HepG2 (cell line): Measurements from ENCODE around the gene WDR47. TPM values are rescaled to one million over a fixed set of nuclear protein-coding genes. Genes with fewer than 3 reads are reported as not detected.

ENCODE experiments used
- ESRRA ChIP-seq: sonication (generic); formaldehyde crosslinking; IDR thresholded peaks from 2 replicates; pipeline ENCODE4 v1.5.1; 2020; ENCODE audit warnings: mild to moderate bottlenecking, low read depth, missing genetic modification reagents
- FOXA1 ChIP-seq, 2 experiments: fragments of 450-650 bp in 1 of 2; sonication (generic) in 1 of 2; formaldehyde crosslinking in 1 of 2; IDR thresholded peaks; 2 replicates each; pipeline versions ENCODE4 v1.4.0 to v1.6.1; 2016 to 2020; ENCODE audit warnings: missing genetic modification reagents in 1 of 2
- HMG20B ChIP-seq: conservative IDR thresholded peaks from 2 replicates; pipeline ENCODE4 v1.6.1; 2016; ENCODE audit warnings: missing genetic modification reagents, missing compliant biosample characterization
- MATR3 ChIP-seq: sonication (generic); formaldehyde crosslinking; IDR thresholded peaks from 2 replicates; pipeline ENCODE4 v1.4.0; 2020; ENCODE audit warnings: missing genetic modification reagents
- MTF2 ChIP-seq: sonication (generic); formaldehyde crosslinking; IDR thresholded peaks from 2 replicates; pipeline ENCODE4 v1.5.0; 2020; ENCODE audit warnings: missing genetic modification reagents, borderline replicate concordance
- NFYC ChIP-seq: IDR thresholded peaks from 2 replicates; pipeline ENCODE4 v1.6.1; 2016; ENCODE audit warnings: missing genetic modification reagents, missing compliant biosample characterization
- PCBP1 ChIP-seq: fragments of 200-400 bp; formaldehyde crosslinking; IDR thresholded peaks from 2 replicates; pipeline ENCODE4 v1.6.1; 2017; ENCODE audit warnings: mild to moderate bottlenecking, low read depth, low read length, borderline replicate concordance
- PTBP1 ChIP-seq: fragments of 200-400 bp; formaldehyde crosslinking; IDR thresholded peaks from 2 replicates; pipeline ENCODE4 v1.6.1; 2018; ENCODE audit warnings: low read length, low read depth; ENCODE audit not compliant: poor library complexity, severe bottlenecking
- SATB2 ChIP-seq: sonication (generic); formaldehyde crosslinking; IDR thresholded peaks from 2 replicates; pipeline ENCODE4 v1.5.0; 2020; ENCODE audit warnings: missing genetic modification reagents
- SNRNP70 ChIP-seq: fragments of 200-400 bp; formaldehyde crosslinking; IDR thresholded peaks from 2 replicates; pipeline ENCODE4 v1.6.1; 2017; ENCODE audit warnings: mild to moderate bottlenecking, low read depth, low read length, moderate library complexity
- SUZ12 ChIP-seq: fragments of 150-350 bp; IDR thresholded peaks from 2 replicates; pipeline ENCODE4 v1.6.1; 2014; ENCODE audit warnings: low read depth, low read length
- TAF1 ChIP-seq: sonication (generic); formaldehyde crosslinking; IDR thresholded peaks from 2 replicates; pipeline ENCODE4 v1.4.0; 2020; ENCODE audit warnings: missing genetic modification reagents
- TARDBP ChIP-seq: sonication (generic); formaldehyde crosslinking; IDR thresholded peaks from 2 replicates; pipeline ENCODE4 v1.8.0; 2022; ENCODE audit warnings: mild to moderate bottlenecking, missing genetic modification reagents
- TCF12 ChIP-seq, 2 experiments: fragments of 450-650 bp in 1 of 2; sonication (generic) in 1 of 2; formaldehyde crosslinking in 1 of 2; IDR thresholded peaks; 2 replicates each; pipeline versions ENCODE4 v1.6.1 to v1.8.0; 2017 to 2022; ENCODE audit warnings: antibody characterized with exemption in 1 of 2, mild to moderate bottlenecking in 1 of 2, missing genetic modification reagents in 1 of 2, moderate library complexity in 1 of 2
- ZBTB3 ChIP-seq: sonication (generic); formaldehyde crosslinking; IDR thresholded peaks from 2 replicates; pipeline ENCODE4 v1.4.0; 2020; ENCODE audit warnings: low read depth, mild to moderate bottlenecking, moderate library complexity, missing genetic modification reagents, borderline replicate concordance
- ZBTB4 ChIP-seq: sonication (generic); formaldehyde crosslinking; IDR thresholded peaks from 2 replicates; pipeline ENCODE4 v1.4.0; 2020; ENCODE audit warnings: missing genetic modification reagents, mild to moderate bottlenecking, borderline replicate concordance
- ZC3H13 ChIP-seq: sonication (generic); formaldehyde crosslinking; IDR thresholded peaks from 2 replicates; pipeline ENCODE4 v1.8.1; 2023; ENCODE audit warnings: mild to moderate bottlenecking, missing genetic modification reagents, moderate library complexity
- ZMAT5 ChIP-seq: sonication (generic); formaldehyde crosslinking; IDR thresholded peaks from 2 replicates; pipeline ENCODE4 v1.5.0; 2020; ENCODE audit warnings: mild to moderate bottlenecking, low read depth, missing genetic modification reagents, borderline replicate concordance
- ZNF496 ChIP-seq: sonication (generic); formaldehyde crosslinking; IDR thresholded peaks from 2 replicates; pipeline ENCODE4 v1.8.1; 2023; ENCODE audit warnings: mild to moderate bottlenecking, moderate library complexity, missing genetic modification reagents; ENCODE audit not compliant: insufficient replicate concordance
- ZNF546 ChIP-seq: sonication (generic); formaldehyde crosslinking; conservative IDR thresholded peaks from 2 replicates; pipeline ENCODE4 v1.8.1; 2023; ENCODE audit warnings: mild to moderate bottlenecking, missing genetic modification reagents
- ZSCAN20 ChIP-seq: sonication (generic); formaldehyde crosslinking; IDR thresholded peaks from 2 replicates; pipeline ENCODE4 v1.4.0; 2020; ENCODE audit warnings: missing genetic modification reagents, mild to moderate bottlenecking, borderline replicate concordance
- polyA plus RNA-seq, 8 experiments: library from polyadenylated mRNA; depleted of rRNA in 3 of 8; stranded (reverse) in 7 of 8; unstranded in 1 of 8; fragments of >200 nt; fragmentation: Illumina TruSeq in 4 of 8; extraction: Trizol in 4 of 8; gene quantifications; 2 replicates each; pipeline versions ENCODE4 v1.2.1 to v1.2.3, GENCODE V29; 2011 to 2016; ENCODE audit warnings: low read depth in 4 of 8, missing spikeins in 1 of 8, mixed read lengths in 1 of 8; ENCODE audit not compliant: insufficient read depth in 1 of 8
- total RNA-seq, 5 experiments: library from RNA; depleted of rRNA; stranded (reverse); fragments of >200 nt; fragmentation: Illumina TruSeq; extraction: Trizol; gene quantifications; 2 replicates each; pipeline ENCODE4 v1.2.3, GENCODE V29; 2016; ENCODE audit warnings: low read depth in 1 of 5
- TF ChIP-seq, protein P1 (sequence below): sonication (generic); formaldehyde crosslinking; IDR thresholded peaks from 2 replicates; pipeline ENCODE4 v1.5.0; 2020; ENCODE audit warnings: mild to moderate bottlenecking, missing genetic modification reagents, borderline replicate concordance
- TF ChIP-seq, protein P2 (sequence below): sonication (generic); formaldehyde crosslinking; IDR thresholded peaks from 2 replicates; pipeline ENCODE4 v1.5.0; 2020; ENCODE audit warnings: missing genetic modification reagents

WDR47 gene
- total and polyA plus RNA-seq, 2 of the 13 experiments (the other 11 are each of a cell fraction or from before 2014, with no cell fraction given) = 4.3 to 5.9 TPM

- TF ChIP-seq ZBTB4 (CRISPR knock-in tag) (no peak), NFYC (CRISPR knock-in tag) (peak; percentile 75), ZSCAN20 (CRISPR knock-in tag) (no peak), PCBP1 (no peak), HMG20B (no peak), TAF1 (CRISPR knock-in tag) (peak; percentile 96), TARDBP (CRISPR knock-in tag) (peak; percentile 65; the same call in 1 of the 2 replicates), ZC3H13 (CRISPR knock-in tag) (no peak), MTF2 (CRISPR knock-in tag) (no peak), MATR3 (no peak), SUZ12 (no peak), FOXA1 (IDR thresholded peaks at IDR 0.05) (no peak), FOXA1 (CRISPR knock-in tag; IDR thresholded peaks at IDR 0.05) (no peak), PTBP1 (no peak), SNRNP70 (no peak), TCF12 (IDR thresholded peaks at IDR 0.05) (no peak), TCF12 (CRISPR knock-in tag; IDR thresholded peaks at IDR 0.05) (no peak), ZNF496 (no peak), ZNF546 (CRISPR knock-in tag) (peak; percentile 56; the same call in 1 of the 2 replicates), ZMAT5 (CRISPR knock-in tag) (no peak), ZBTB3 (no peak), SATB2 (no peak), ESRRA (CRISPR knock-in tag) (0 out of 2 replicates have a peak, but pooled peaks have one; percentile 36)
- TF ChIP-seq, protein P1, sequence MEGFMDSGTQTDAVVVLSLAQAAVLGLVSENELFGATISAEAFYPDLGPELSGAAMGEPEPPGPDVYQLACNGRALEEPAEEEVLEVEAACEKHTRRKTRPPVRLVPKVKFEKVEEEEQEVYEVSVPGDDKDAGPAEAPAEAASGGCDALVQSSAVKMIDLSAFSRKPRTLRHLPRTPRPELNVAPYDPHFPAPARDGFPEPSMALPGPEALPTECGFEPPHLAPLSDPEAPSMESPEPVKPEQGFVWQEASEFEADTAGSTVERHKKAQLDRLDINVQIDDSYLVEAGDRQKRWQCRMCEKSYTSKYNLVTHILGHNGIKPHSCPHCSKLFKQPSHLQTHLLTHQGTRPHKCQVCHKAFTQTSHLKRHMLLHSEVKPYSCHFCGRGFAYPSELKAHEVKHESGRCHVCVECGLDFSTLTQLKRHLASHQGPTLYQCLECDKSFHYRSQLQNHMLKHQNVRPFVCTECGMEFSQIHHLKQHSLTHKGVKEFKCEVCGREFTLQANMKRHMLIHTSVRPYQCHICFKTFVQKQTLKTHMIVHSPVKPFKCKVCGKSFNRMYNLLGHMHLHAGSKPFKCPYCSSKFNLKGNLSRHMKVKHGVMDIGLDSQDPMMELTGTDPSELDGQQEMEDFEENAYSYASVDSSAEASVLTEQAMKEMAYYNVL (CRISPR knock-in tag) = no peak
- TF ChIP-seq, protein P2, sequence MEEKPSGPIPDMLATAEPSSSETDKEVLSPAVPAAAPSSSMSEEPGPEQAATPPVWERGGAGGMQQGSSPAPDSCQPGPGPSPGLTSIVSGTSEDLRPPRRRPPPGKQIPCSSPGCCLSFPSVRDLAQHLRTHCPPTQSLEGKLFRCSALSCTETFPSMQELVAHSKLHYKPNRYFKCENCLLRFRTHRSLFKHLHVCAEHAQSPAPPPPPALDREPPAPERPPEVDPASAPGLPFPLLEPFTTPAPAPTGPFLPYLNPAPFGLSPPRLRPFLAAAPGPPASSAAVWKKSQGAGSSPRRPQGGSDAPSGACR (CRISPR knock-in tag) = peak; percentile 56; the same call in 1 of the 2 replicates
Observed at GRCh38 chr1:109041621-109042468, at the start of gene WDR47 (continued).
